AG10803 (cell line): Measurements from ENCODE around the gene ATP8A2.
"Not testable (repeated sequence)": the region's sequence is repeated elsewhere in the genome, so short reads cannot be mapped to it uniquely, and the experiment has no call there.

Experiments used
- DNase-seq: peaks from one replicate; pipeline ENCODE4 v3.0.0; 2010; ENCODE audit warnings: low read depth
- H3K4me3 ChIP-seq: 2 replicates; pipeline ENCODE4 v1.5.1; 2011; ENCODE audit warnings: mild to moderate bottlenecking, low read length, control low read depth
- CTCF ChIP-seq: conservative IDR thresholded peaks from 2 replicates; pipeline ENCODE4 v1.5.1; 2011; ENCODE audit warnings: mild to moderate bottlenecking, low read length, control low read depth, inconsistent platforms

Gene ATP8A2

GRCh38 chr13:25768838-25769237 lies 397.1 kb downstream of the ATP8A2 start:
- no peak for DNase-seq
- no peak for TF ChIP-seq CTCF

GRCh38 chr13:25770601-25771000 lies 398.8 kb downstream of the ATP8A2 start:
- no peak for DNase-seq
- no peak for TF ChIP-seq CTCF

More at GRCh38 chr13:25768838-25769237, 397.1 kb downstream of the ATP8A2 start:
- no peak overlapping the region for H3K4me3 ChIP-seq

GRCh38 chr13:25771202-25771601 lies 399.4 kb downstream of the ATP8A2 start:
- H3K4me3 ChIP-seq, result no peak overlapping the region
- TF ChIP-seq CTCF, result no peak
- no peak for DNase-seq

More at GRCh38 chr13:25770601-25771000, 398.8 kb downstream of the ATP8A2 start:
- no peak overlapping the region for H3K4me3 ChIP-seq

GRCh38 chr13:25771641-25772478 lies 400.1 kb downstream of the ATP8A2 start:
- TF ChIP-seq CTCF, result no peak
- DNase-seq, result no peak
- H3K4me3 ChIP-seq, result no peak overlapping the region

- DNase-seq, H3K4me3 ChIP-seq: not testable (repeated sequence)
These were observed 400.8 kb downstream of the ATP8A2 start for GRCh38 chr13:25772534-25772933.

GRCh38 chr13:25774056-25774455 lies 402.3 kb downstream of the ATP8A2 start:
- not testable (repeated sequence) for H3K4me3 ChIP-seq

GRCh38 chr13:25775275-25775674 lies 403.5 kb downstream of the ATP8A2 start:
- TF ChIP-seq CTCF, result no peak
- DNase-seq, result no peak
- H3K4me3 ChIP-seq, result no peak overlapping the region

More at GRCh38 chr13:25774056-25774455, 402.3 kb downstream of the ATP8A2 start:
- DNase-seq, result not testable (repeated sequence)

- no peak for DNase-seq
- TF ChIP-seq CTCF, result no peak
- no peak overlapping the region for H3K4me3 ChIP-seq
These were observed 404.2 kb downstream of the ATP8A2 start for GRCh38 chr13:25775986-25776385.
